ENCODE results near the gene EPS8L1.
"Not testable (repeated sequence)": the region's sequence is repeated elsewhere in the genome, so short reads cannot be mapped to it uniquely, and the experiment has no call there.

DNA sequence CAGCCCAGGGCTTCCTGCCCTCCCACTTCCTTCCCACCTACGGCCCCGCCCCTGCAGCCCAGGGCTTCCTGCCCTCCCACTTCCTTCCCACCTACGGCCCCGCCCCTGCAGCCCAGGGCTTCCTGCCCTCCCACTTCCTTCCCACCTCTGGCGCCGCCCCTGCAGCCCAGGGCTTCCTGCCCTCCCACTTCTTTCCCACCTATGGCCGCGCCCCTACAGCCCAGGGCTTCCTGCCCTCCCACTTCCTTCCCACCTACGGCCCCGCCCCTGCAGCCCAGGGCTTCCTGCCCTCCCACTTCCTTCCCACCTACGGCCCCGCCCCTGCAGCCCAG, 48.6 kb upstream of the EPS8L1 start:
- not testable (repeated sequence) for TF ChIP-seq CTCF (IDR thresholded peaks at IDR 0.05; ENCODE audit: low read depth, low read length, poor library complexity, severe bottlenecking); EZH2phosphoT487 (IDR thresholded peaks at IDR 0.05; ENCODE audit: borderline replicate concordance, low read length)
